Measurements from ENCODE around the gene ADAMTSL5. TPM values are rescaled to one million over a fixed set of nuclear protein-coding genes. Genes with fewer than 3 reads are reported as not detected.

ADAMTSL5 gene
- total and polyA plus RNA-seq, 2 of the 8 experiments (the other 6 are each of a cell fraction or from before 2014, with no cell fraction given), result 0.82 to 0.99 TPM

DNA sequence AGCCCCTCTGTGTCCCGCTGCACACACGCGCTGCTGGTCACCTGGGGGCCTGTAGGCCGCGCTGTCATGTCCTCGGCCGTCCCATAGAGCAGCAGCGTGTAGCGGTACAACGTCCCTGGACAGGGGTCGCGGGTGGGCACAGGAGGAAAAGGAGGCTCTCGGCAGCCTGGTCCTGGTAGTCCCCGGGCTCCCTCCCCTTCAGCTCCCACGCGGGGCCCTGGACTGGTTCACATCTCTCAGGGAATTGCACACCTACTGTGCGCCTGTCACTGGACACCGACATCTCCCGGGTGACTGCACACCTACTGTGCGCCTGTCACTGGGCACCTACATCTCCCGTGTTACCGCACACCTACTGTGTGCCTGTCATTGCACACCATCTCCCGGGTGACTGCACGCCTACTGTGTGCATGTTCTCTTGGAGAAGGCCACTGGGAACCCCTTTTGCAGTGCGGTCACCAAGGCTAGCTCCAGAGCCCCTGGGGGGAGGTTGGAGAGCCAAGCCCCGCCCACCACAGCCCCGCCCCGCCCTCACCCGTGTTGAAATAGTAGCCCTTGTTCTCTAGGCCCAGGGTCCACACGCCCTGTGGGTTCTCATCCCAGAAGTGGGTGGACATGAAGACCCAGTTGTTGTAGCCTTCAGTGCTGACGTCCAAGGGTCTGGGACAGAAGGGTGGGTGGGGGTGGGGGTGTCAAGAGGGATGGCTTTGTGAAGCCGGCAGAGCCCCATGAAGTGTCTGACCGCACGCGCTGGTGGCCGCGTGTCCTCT is 30.3 kb downstream of the ADAMTSL5 start (continued):
- no peak for TF ChIP-seq SUZ12 (IDR thresholded peaks at IDR 0.05; ENCODE audit: low read length)
- no peak for TF ChIP-seq EGR1 (IDR thresholded peaks at IDR 0.05; ENCODE audit: borderline replicate concordance, low read depth, low read length)
- no peak for TF ChIP-seq E2F6 (IDR thresholded peaks at IDR 0.05)
- TF ChIP-seq TCF12 (IDR thresholded peaks at IDR 0.05; ENCODE audit: low read depth, low read length), result no peak
- no peak for TF ChIP-seq TAF1 (IDR thresholded peaks at IDR 0.05; ENCODE audit: low read depth, low read length)
- TF ChIP-seq EP300 (IDR thresholded peaks at IDR 0.05; ENCODE audit: borderline replicate concordance in 1 of 2, low read depth in 2 of 2, low read length in 2 of 2), result no peak
